Smooth muscle cell (in vitro differentiated cells): ENCODE measurements around the gene NCF4. TPM values are rescaled to one million over a fixed set of nuclear protein-coding genes. Genes with fewer than 3 reads are reported as not detected.

Source experiments
- DNase-seq: peaks from one replicate; lab custom pipeline; 2025; ENCODE audit not compliant: unreplicated experiment; lab: John Stamatoyannopoulos, UW
- H2AFZ ChIP-seq: fragments of 200-600 bp; sonication (generic); 2 replicates; pipeline ENCODE4 v1.6.0; 2016; ENCODE audit warnings: antibody characterized with exemption, low read depth, mild to moderate bottlenecking
- H3F3A ChIP-seq: fragments of 200-600 bp; sonication (generic); 2 replicates; pipeline ENCODE4 v1.6.0; 2017; ENCODE audit warnings: antibody characterized with exemption, low read depth
- H3K27ac ChIP-seq: fragments of 200-600 bp; sonication (generic); 2 replicates; pipeline ENCODE4 v1.5.1; 2016; ENCODE audit warnings: low read depth, mild to moderate bottlenecking
- H3K27me3 ChIP-seq: fragments of 200-600 bp; sonication (generic); 2 replicates; pipeline ENCODE4 v1.6.1; 2016; ENCODE audit warnings: low read depth, mild to moderate bottlenecking
- H3K36me3 ChIP-seq: fragments of 200-600 bp; sonication (generic); 2 replicates; pipeline ENCODE4 v1.5.1; 2016; ENCODE audit warnings: low read depth
- H3K4me1 ChIP-seq: fragments of 200-600 bp; sonication (generic); 2 replicates; pipeline ENCODE4 v1.5.1; 2016; ENCODE audit warnings: low read depth
- H3K4me2 ChIP-seq: fragments of 200-600 bp; sonication (generic); 2 replicates; pipeline ENCODE4 v1.6.0; 2016; ENCODE audit warnings: mild to moderate bottlenecking
- H3K4me3 ChIP-seq: fragments of 200-600 bp; sonication (generic); 2 replicates; pipeline ENCODE4 v1.5.1; 2016; ENCODE audit warnings: mild to moderate bottlenecking
- H3K79me2 ChIP-seq: fragments of 200-600 bp; sonication (generic); 2 replicates; pipeline ENCODE4 v1.6.0; 2016; ENCODE audit warnings: low read depth, mild to moderate bottlenecking
- H3K9ac ChIP-seq: fragments of 200-600 bp; sonication (generic); 2 replicates; pipeline ENCODE4 v1.6.0; 2016; ENCODE audit warnings: low read depth
- H3K9me3 ChIP-seq: fragments of 200-600 bp; sonication (generic); replicated peaks from 2 replicates; pipeline ENCODE4 v1.5.1; 2016; ENCODE audit warnings: low read depth
- H4K20me1 ChIP-seq: fragments of 200-600 bp; sonication (generic); 2 replicates; pipeline ENCODE4 v1.6.0; 2016; ENCODE audit warnings: low read depth
- whole genome bisulfite sequencing: methylation state at CpG from one replicate; pipeline ENCODE4 v1.1.7; 2016; ENCODE audit warnings: low lambda C conversion rate; 5-methylcytosine and 5-hydroxymethylcytosine counted together
- polyA plus RNA-seq: library from polyadenylated mRNA; unstranded; fragments of >200 nt; fragmentation: Nextera tagmentation; extraction: Ambion mirVana; gene quantifications from 2 replicates; pipeline ENCODE4 v1.2.1, GENCODE V29; 2016
- total RNA-seq: library from RNA; depleted of rRNA; stranded (reverse); fragments of >200 nt; gene quantifications from 2 replicates; pipeline ENCODE4 v1.2.3, GENCODE V29; 2014
- TF ChIP-seq, protein P1 (sequence below): fragments of 200-600 bp; sonication (generic); IDR thresholded peaks from 2 replicates; pipeline ENCODE4 v1.5.1; 2017; ENCODE audit warnings: borderline replicate concordance, mild to moderate bottlenecking, antibody characterized with exemption; ENCODE audit not compliant: insufficient read depth, poor library complexity, severe bottlenecking

The NCF4 gene
- total and polyA plus RNA-seq, 2 experiments from 2014 or later = 0.15 TPM; not detected in 1

DNA sequence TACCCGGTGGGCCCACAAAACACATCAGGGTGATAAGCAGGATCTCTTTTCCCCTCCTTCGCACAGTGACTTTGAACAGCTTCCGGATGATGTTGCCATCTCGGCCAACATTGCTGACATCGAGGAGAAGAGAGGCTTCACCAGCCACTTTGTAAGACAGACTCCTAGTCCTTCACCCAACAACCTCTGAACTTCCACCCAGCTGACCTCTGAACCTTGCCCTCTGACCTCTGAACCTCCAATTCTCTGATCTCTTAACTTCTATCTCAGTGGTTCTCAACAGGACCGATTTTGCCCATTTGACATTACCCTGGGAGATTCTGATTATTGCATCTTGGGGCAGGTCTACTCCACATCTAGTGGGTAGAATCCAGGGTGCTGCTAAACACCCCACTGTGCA lies 3.2 kb downstream of the NCF4 start:
- 88% methylated on average over 6 of the region's 6 CpGs for WGBS
- no peak overlapping the region for H2AFZ ChIP-seq
- TF ChIP-seq, protein P1, sequence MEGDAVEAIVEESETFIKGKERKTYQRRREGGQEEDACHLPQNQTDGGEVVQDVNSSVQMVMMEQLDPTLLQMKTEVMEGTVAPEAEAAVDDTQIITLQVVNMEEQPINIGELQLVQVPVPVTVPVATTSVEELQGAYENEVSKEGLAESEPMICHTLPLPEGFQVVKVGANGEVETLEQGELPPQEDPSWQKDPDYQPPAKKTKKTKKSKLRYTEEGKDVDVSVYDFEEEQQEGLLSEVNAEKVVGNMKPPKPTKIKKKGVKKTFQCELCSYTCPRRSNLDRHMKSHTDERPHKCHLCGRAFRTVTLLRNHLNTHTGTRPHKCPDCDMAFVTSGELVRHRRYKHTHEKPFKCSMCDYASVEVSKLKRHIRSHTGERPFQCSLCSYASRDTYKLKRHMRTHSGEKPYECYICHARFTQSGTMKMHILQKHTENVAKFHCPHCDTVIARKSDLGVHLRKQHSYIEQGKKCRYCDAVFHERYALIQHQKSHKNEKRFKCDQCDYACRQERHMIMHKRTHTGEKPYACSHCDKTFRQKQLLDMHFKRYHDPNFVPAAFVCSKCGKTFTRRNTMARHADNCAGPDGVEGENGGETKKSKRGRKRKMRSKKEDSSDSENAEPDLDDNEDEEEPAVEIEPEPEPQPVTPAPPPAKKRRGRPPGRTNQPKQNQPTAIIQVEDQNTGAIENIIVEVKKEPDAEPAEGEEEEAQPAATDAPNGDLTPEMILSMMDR = no peak
- no peaks in the 10 kb centered on the region for H3K79me2 ChIP-seq
- H3K27ac ChIP-seq = no peak overlapping the region
- no peak overlapping the region for H3K4me3 ChIP-seq
- no peaks in the 10 kb centered on the region for H3K4me1 ChIP-seq
- H3K9me3 ChIP-seq = no peaks in the 10 kb centered on the region
- no peak for DNase-seq
- no peaks in the 10 kb centered on the region for H3K27me3 ChIP-seq
- H3K4me2 ChIP-seq = no peak overlapping the region
- no peaks in the 10 kb centered on the region for H3K36me3 ChIP-seq
- H3K9ac ChIP-seq = no peak overlapping the region
- no peaks in the 10 kb centered on the region for H4K20me1 ChIP-seq
- H3F3A ChIP-seq = no peaks in the 10 kb centered on the region

DNA sequence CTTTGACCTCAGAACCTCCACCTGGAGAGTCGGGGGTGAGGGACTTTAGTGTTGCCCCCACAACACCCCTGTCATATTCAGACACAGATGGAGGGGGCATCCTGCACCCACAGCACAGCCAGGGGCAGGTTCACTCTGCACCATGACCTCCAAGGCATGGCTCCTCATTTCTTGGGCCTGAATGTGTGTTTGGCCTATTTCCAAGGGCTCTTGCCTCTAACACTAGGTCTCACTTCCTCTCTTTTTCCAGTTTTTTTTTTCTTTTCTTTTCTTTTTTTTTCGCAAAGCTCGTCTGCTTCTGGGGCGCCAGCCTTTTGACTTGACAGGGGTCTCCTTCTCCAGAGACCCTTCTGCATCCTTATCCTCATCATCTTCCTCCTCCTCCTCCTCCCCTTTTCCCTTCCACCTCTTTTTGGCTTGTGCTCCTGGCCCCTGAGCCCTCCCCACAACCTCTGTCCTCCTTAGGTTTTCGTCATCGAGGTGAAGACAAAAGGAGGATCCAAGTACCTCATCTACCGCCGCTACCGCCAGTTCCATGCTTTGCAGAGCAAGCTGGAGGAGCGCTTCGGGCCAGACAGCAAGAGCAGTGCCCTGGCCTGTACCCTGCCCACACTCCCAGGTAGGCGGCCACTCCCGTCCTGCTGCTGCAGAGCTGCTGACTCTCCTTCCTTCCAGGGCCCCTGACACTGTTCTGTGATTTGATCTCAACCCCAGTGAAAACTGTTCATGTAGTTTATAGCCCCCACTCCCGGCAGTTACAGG lies 3.8 kb downstream of the NCF4 start:
- Histone ChIP-seq H3K4me2 (no peak overlapping the region), H3K79me2 (no peaks in the 10 kb centered on the region), H3K27ac (no peak overlapping the region), H3K36me3 (no peaks in the 10 kb centered on the region), H2AFZ (no peak overlapping the region), H3K27me3 (no peaks in the 10 kb centered on the region), H3K4me1 (no peaks in the 10 kb centered on the region), H4K20me1 (no peaks in the 10 kb centered on the region), H3F3A (no peaks in the 10 kb centered on the region), H3K4me3 (no peak overlapping the region), H3K9me3 (no peaks in the 10 kb centered on the region), H3K9ac (no peak overlapping the region)
- TF ChIP-seq, protein P1 = no peak
- 89% methylated on average over 13 of the region's 14 CpGs for WGBS
- no peak for DNase-seq

DNA sequence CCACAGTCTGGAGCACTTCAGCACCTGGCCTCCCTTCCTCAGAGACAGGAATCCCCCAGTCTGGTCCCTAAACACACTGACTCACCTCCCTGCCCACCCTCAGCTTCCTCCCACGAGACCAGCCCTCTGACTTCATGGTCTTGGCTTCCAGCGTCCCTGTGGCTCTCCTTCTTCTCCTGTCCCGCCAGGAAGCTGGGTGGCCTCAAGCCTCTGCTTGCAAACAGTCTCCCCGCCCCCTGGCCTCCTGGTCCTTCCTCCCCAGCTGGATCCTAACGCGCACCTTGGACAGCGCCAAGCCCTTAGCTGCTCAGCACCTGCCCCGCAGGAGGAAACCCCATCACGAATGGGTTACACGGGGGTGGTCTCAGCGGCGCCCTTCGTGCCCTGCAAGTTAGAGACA lies 4.5 kb downstream of the NCF4 start:
- Histone ChIP-seq H3K27me3 (no peaks in the 10 kb centered on the region), H3K27ac (no peak overlapping the region), H3K9me3 (no peaks in the 10 kb centered on the region), H3K4me1 (no peaks in the 10 kb centered on the region), H3K9ac (no peak overlapping the region), H3F3A (no peaks in the 10 kb centered on the region), H4K20me1 (no peaks in the 10 kb centered on the region), H3K4me2 (no peak overlapping the region), H3K79me2 (no peaks in the 10 kb centered on the region), H3K4me3 (no peak overlapping the region), H2AFZ (no peak overlapping the region), H3K36me3 (no peaks in the 10 kb centered on the region)
- TF ChIP-seq, protein P1 = no peak
- 42% methylated on average over 13 of the region's 13 CpGs for WGBS
- DNase-seq = no peak

DNA sequence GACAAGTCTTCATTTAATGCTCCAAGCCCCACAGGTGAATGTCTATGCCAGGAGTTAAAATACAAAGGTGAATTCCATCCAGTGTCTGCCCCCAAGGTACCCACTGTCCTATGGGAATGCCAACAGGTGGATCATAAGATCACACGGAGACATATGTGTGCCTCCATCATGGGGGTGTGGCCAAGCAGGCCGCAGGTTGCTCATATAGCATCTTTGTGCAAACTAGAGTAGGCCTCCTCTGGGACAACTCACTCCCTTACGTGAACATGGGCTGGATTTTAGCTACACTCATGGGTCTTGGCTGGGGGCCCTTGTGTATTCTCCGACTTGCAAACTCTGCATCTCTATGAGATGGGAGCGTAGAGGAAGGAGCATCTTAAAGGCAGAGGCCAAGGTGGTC lies 6.9 kb downstream of the NCF4 start:
- 88% methylated on average over 5 of the region's 5 CpGs for WGBS

More for the DNA sequence above, 6.9 kb downstream of the NCF4 start:
- DNase-seq = no peak
- H3K27ac ChIP-seq = no peak overlapping the region
- no peaks in the 10 kb centered on the region for H3K9me3 ChIP-seq
- H2AFZ ChIP-seq = no peak overlapping the region
- no peak overlapping the region for H3K4me2 ChIP-seq
- H3K36me3 ChIP-seq = no peaks in the 10 kb centered on the region
- H3F3A ChIP-seq = no peaks in the 10 kb centered on the region
- no peak overlapping the region for H3K9ac ChIP-seq
- peaks cover 4% of the 10 kb centered on the region for H3K27me3 ChIP-seq
- no peaks in the 10 kb centered on the region for H3K4me1 ChIP-seq
- no peaks in the 10 kb centered on the region for H3K79me2 ChIP-seq
- H4K20me1 ChIP-seq = no peaks in the 10 kb centered on the region
- TF ChIP-seq, protein P1 = no peak
- no peak overlapping the region for H3K4me3 ChIP-seq
